ENCODE measurements around the gene MACF1. TPM values are rescaled to one million over a fixed set of nuclear protein-coding genes. Genes with fewer than 3 reads are reported as not detected.
"Not testable (repeated sequence)": the region's sequence is repeated elsewhere in the genome, so short reads cannot be mapped to it uniquely, and the experiment has no call there.

The MACF1 gene
- polyA plus RNA-seq, 10 donors = 194 to 362 (median 246) TPM

GRCh38 chr1:39413902-39414528, 209.5 kb downstream of the MACF1 start:
- no peak for DNase-seq

DNA sequence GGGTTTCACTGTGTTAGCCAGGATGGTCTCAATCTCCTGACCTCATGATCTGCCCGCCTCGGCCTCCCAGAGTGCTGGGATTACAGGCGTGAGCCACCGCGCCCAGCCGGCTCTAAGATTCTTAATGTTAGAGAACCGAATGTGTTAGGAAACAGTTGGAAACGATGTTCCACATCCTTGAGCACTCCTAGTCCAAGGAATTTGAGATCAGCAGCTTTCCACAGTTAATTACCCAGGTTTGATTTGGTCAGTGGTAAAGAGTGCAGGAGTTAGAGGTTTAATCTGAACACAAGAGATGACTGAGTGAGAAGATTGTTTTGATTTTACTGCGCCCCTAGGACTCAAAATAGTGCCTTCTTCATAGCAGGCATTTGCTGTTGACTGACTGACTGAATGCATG, 211.1 kb downstream of the MACF1 start:
- no peak for DNase-seq

GRCh38 chr1:39416609-39417008, 212.1 kb downstream of the MACF1 start:
- no peak for DNase-seq

DNA sequence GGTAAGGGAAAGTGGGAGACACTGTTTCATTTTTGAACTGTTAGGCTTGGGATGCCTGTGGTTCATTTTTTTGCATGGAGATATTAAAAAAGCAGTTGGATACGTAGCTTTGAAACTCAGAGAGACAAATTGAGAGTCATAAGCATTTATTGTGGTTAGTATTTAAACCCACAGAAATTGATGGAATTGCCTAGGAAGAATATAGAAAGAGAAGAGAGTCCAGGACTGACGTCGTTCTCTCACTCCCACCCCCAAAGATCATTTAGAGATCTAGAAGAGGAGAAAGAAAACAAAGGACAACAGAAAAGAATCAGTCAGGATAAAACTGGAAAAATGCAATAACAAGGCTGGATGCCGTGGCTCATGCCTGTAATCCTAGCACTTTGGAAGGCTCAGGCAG, 213.7 kb downstream of the MACF1 start:
- DNase-seq = peak in 1 of 3 donors; percentile 66

- DNase-seq = no peak
Measured at GRCh38 chr1:39420493-39420892, 216.0 kb downstream of the MACF1 start.

- DNase-seq = no peak
Measured at GRCh38 chr1:39422614-39423013, 218.1 kb downstream of the MACF1 start.

GRCh38 chr1:39425151-39425550, 220.7 kb downstream of the MACF1 start:
- no peak for DNase-seq

GRCh38 chr1:39425634-39426033, 221.1 kb downstream of the MACF1 start:
- DNase-seq = no peak

- no peak for DNase-seq
Measured at GRCh38 chr1:39426346-39426745, 221.9 kb downstream of the MACF1 start.

GRCh38 chr1:39427374-39427773, 222.9 kb downstream of the MACF1 start:
- no peak for DNase-seq

DNA sequence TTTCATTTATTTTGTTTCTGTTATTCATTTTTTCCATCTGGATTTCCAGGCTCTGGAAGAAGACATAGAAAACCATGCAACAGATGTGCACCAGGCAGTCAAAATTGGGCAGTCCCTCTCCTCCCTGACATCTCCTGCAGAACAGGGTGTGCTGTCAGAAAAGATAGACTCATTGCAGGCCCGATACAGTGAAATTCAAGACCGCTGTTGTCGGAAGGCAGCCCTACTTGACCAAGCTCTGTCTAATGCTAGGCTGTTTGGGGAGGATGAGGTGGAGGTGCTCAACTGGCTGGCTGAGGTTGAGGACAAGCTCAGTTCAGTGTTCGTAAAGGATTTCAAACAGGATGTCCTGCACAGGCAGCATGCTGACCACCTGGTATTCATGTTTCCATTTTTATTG, 223.4 kb downstream of the MACF1 start:
- DNase-seq = no peak

GRCh38 chr1:39431927-39432326, 227.4 kb downstream of the MACF1 start:
- no peak for DNase-seq

DNA sequence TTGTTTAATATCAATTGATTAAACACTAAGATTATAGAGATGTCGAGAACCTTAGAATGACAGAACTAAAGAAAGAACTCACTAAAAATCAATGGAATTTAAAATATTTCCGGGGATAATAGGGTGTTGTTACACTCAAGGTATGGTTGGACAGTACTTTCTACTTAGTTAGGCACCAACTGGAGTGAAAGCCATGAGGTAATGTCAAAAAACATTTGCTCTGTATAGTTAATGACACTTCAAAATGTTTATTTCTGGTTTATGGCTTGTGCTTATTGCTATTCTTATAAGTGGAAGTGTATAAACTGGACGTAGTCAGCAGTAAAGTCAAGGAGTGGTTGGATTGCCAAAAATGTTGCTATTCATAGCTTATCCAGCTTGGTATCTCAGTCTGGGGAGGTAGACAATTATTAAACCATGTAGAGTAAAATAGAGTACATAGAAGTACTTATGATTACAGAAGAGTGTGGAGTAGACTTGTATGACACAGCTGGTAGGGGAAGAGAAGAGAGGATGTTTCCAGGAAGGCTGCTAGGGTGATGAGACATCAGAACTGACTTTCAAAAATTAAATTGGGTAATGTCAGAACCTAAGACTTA, 230.4 kb downstream of the MACF1 start:
- DNase-seq = no peak

DNA sequence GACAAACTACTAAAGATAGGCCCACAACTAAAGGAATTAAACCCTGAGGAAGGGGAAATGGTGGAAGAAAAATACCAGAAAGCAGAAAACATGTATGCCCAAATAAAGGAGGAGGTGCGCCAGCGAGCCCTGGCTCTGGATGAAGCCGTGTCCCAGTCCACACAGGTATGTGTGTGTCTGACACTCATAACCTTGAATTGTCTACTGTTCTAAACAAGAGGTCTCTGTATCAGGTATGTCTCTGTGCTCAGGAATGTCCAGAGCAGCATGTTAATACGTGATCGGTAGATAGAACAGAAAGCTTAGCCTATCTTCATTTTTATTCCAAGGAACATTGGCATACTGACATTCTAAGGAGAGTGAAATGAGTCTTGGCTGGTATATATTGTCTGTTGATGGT, 231.1 kb downstream of the MACF1 start:
- no peak for DNase-seq

GRCh38 chr1:39436842-39437241, 232.3 kb downstream of the MACF1 start:
- no peak for DNase-seq

- no peak for DNase-seq
Measured at GRCh38 chr1:39438042-39438441, 233.5 kb downstream of the MACF1 start.

DNA sequence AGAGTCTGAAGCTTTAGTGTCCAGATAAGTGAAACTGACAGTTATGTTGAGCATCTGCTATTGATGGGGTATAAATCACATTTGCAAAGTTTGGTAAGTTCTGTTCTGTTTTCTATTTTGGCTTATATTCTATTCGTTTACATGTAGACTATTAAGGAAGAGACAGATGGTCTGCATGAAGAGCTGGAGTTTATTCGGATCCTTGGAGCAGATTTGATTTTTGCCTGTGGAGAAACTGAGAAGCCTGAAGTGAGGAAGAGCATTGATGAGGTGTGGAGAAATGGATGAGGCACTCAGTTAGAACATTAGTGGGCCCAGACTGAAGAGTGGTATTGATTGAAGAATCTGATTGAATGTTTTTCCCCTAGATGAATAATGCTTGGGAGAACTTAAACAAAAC, 236.4 kb downstream of the MACF1 start:
- no peak for DNase-seq

DNA sequence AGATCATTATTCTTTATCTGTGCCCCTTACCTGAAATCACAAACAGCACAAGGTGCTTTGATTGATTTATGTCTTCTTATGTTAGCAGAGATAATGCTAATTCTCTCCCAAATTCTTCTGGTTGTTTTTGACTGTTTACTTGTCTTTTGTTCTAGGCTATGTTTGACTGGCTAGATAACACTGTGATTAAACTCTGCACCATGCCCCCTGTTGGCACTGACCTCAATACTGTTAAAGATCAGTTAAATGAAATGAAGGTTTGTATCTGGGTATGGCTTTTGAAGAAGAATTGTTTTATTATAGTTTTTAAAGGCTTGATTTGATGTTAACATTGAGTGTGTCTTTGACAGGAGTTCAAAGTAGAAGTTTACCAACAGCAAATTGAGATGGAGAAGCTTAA, 237.3 kb downstream of the MACF1 start:
- no peak for DNase-seq

- DNase-seq = no peak
Measured at GRCh38 chr1:39445573-39445972, 241.1 kb downstream of the MACF1 start.

GRCh38 chr1:39446986-39447567, 242.6 kb downstream of the MACF1 start:
- DNase-seq = no peak

- not testable (repeated sequence) for DNase-seq
Measured at GRCh38 chr1:39450041-39450440, 245.5 kb downstream of the MACF1 start.

DNA sequence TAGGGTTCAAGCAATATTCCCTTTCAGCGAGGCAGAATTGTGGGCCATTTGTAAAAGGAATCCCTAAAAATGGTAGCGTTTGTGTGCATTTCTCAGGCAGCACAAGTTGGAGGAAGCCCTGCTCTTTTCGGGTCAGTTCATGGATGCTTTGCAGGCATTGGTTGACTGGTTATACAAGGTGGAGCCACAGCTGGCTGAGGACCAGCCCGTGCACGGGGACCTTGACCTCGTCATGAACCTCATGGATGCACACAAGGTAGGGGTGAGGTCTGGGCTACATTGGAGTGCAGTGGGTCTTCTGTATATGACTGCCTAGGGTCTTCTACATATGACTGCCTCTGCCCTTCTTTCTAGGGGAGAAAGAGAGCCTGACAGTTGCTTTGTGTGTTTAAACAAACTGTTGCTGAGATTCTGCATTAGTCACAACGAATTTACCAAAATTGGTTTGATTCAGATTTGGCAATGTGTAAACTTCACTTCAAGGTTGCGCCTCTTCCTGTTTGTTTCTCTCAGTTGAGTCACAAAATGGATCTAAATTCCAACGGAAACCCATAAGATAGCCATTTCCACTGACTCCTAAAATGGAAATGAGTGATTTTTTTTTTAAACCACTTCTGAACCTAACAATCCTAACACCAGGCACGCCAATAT, 246.6 kb downstream of the MACF1 start:
- DNase-seq = no peak

GRCh38 chr1:39452081-39452480, 247.6 kb downstream of the MACF1 start:
- DNase-seq = no peak

Measured in muscle of back (tissue), 11 donors.